Vagina (tissue), 2 donors: ENCODE data around the gene DACH1. TPM values are rescaled to one million over a fixed set of nuclear protein-coding genes. Genes with fewer than 3 reads are reported as not detected.

Source experiments
- DNase-seq, 2 donors: peaks; one replicate each; pipeline ENCODE4 v3.0.0-alpha.2; 2017; ENCODE audit errors: extremely low spot score in 2 of 2
- H3K27ac ChIP-seq: fragments of 200-600 bp; sonication (generic); one replicate; pipeline ENCODE4 v1.5.1; 2019
- H3K27me3 ChIP-seq: fragments of 200-600 bp; sonication (generic); one replicate; pipeline ENCODE4 v1.5.1; 2019
- H3K36me3 ChIP-seq, 2 donors: fragments of 200-600 bp; sonication (generic); one replicate each; pipeline ENCODE4 v1.5.1; 2017 to 2019
- H3K4me1 ChIP-seq: fragments of 200-600 bp; sonication (generic); one replicate; pipeline ENCODE4 v1.5.1; 2019
- H3K4me3 ChIP-seq, 2 donors: fragments of 200-600 bp; sonication (generic); 1 replicate in 1 of 2; 2 replicates in 1 of 2; pipeline ENCODE4 v1.5.1; 2016 to 2019
- H3K9me3 ChIP-seq: fragments of 200-600 bp; sonication (generic); one replicate; pipeline ENCODE4 v1.5.1; 2019
- POLR2A ChIP-seq, 2 donors: fragments of 450-650 bp; IDR thresholded peaks; one replicate each; pipeline ENCODE4 v1.6.1; 2017; ENCODE audit warnings: antibody characterized with exemption in 2 of 2, mild to moderate bottlenecking in 2 of 2, moderate library complexity in 2 of 2
- POLR2AphosphoS5 ChIP-seq, 2 donors: sonication (generic); formaldehyde crosslinking; IDR thresholded peaks; one replicate each; pipeline ENCODE4 v1.9.0; 2017; ENCODE audit warnings: antibody characterized with exemption in 2 of 2, mild to moderate bottlenecking in 2 of 2, low read depth in 1 of 2; ENCODE audit not compliant: insufficient read depth in 1 of 2
- intact Hi-C: fragments of 100-400 bp; cut with DNase I; formaldehyde crosslinking; loops from one replicate; pipeline ENCODE4 v1.15.1; 2023
- total RNA-seq: library from RNA; depleted of rRNA; stranded (reverse); fragments of >200 nt; gene quantifications from one replicate; pipeline ENCODE4 v1.2.3, GENCODE V29; 2016
- TF ChIP-seq, protein P1 (sequence below), 3 experiments: fragments of 450-650 bp in 2 of 3; fragments of 200-600 bp in 1 of 3; sonication (generic) in 1 of 3; IDR thresholded peaks; one replicate each; pipeline ENCODE4 v1.5.1; 2017 to 2019; ENCODE audit warnings: antibody characterized with exemption in 3 of 3, mild to moderate bottlenecking in 2 of 3, moderate library complexity in 2 of 3

DACH1 gene
- total RNA-seq, 1 donor from 2014 or later: 7.9 TPM

DNA sequence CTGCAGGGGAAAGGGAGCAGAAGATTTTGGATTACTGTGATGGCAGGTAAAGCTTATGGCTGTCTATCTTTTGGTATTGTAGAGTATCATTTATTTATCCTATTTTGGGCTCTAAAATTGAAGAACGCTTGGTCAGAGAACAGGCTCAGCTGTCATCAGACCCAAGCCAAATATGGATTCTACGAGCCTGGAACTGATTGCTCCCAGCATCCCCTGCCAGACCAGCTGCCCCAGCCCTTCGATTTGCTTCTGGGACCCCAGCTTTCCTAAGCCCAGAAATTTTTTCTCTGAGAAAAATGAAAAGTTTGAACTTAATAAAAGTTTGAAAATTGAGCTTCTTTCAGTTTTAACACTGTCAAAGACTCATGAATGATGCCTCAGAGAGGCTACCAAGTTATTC lies 472.8 kb downstream of the DACH1 start:
- no peak for DNase-seq
- no peaks in the 10 kb centered on the region for H3K9me3 ChIP-seq
- no peaks in the 10 kb centered on the region for H3K4me1 ChIP-seq
- no peak for TF ChIP-seq POLR2A (IDR thresholded peaks at IDR 0.05)
- TF ChIP-seq, protein P1, sequence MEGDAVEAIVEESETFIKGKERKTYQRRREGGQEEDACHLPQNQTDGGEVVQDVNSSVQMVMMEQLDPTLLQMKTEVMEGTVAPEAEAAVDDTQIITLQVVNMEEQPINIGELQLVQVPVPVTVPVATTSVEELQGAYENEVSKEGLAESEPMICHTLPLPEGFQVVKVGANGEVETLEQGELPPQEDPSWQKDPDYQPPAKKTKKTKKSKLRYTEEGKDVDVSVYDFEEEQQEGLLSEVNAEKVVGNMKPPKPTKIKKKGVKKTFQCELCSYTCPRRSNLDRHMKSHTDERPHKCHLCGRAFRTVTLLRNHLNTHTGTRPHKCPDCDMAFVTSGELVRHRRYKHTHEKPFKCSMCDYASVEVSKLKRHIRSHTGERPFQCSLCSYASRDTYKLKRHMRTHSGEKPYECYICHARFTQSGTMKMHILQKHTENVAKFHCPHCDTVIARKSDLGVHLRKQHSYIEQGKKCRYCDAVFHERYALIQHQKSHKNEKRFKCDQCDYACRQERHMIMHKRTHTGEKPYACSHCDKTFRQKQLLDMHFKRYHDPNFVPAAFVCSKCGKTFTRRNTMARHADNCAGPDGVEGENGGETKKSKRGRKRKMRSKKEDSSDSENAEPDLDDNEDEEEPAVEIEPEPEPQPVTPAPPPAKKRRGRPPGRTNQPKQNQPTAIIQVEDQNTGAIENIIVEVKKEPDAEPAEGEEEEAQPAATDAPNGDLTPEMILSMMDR (IDR thresholded peaks at IDR 0.05): no peak
- TF ChIP-seq POLR2AphosphoS5 (IDR thresholded peaks at IDR 0.05; ENCODE audit: insufficient read depth in 1 of 2, low read depth in 1 of 2): no peak
- H3K27ac ChIP-seq: no peak overlapping the region
- no peak overlapping the region for H3K4me3 ChIP-seq
- intact Hi-C loops: no loop called here
- H3K36me3 ChIP-seq: no peaks in the 10 kb centered on the region
- H3K27me3 ChIP-seq: no peaks in the 10 kb centered on the region
